HCT116 (cell line): ENCODE data around the gene PRKAB2. TPM values are rescaled to one million over a fixed set of nuclear protein-coding genes. Genes with fewer than 3 reads are reported as not detected.
"Not testable (repeated sequence)": the region's sequence is repeated elsewhere in the genome, so short reads cannot be mapped to it uniquely, and the experiment has no call there.

Source experiments
- ATAC-seq: fragments of 200-7000 bp; cut with Tn5 transposase; 2 replicates; pipeline ENCODE4 v1.9.1; 2020; ENCODE audit warnings: mild to moderate bottlenecking, moderate library complexity
- BruUV-seq: library from RNA; stranded (reverse); fragments of 400-500 nt; replicated peaks from 2 replicates; lab custom pipeline; 2021; lab: Mats Ljungman, UMichigan
- CTCF ChIA-PET: fragments of 300-600 bp; sonication (Branson Sonifier 250); formaldehyde crosslinking; loops from one replicate; lab custom pipeline; 2021; ENCODE audit warnings: antibody characterized with exemption; lab: Charles Lee
- POLR2A ChIA-PET: fragments of 300-600, 350-600 bp; sonication (Branson Sonifier 250); formaldehyde crosslinking; loops from one replicate; lab custom pipeline; 2021; ENCODE audit warnings: antibody characterized with exemption; lab: Charles Lee
- RAD21 ChIA-PET, 2 experiments: fragments of 300-600 bp; sonication (Branson Sonifier 250); formaldehyde crosslinking; loops; one replicate each; lab custom pipeline; 2023; ENCODE audit warnings: low total read pairs in 2 of 2; ENCODE audit not compliant: uncharacterized antibody in 2 of 2, unreplicated experiment in 2 of 2, low non-redundant PET in 1 of 2; lab: Charles Lee
- DNase-seq: peaks from one replicate; pipeline ENCODE4 v3.0.0-alpha.2; 2010; ENCODE audit warnings: low read depth, low spot score
- H2AFZ ChIP-seq: fragments of 200-600 bp; shearing (Covaris generic), sonication (generic); 2 replicates; pipeline ENCODE4 v1.6.1; 2017; ENCODE audit warnings: low read depth, mixed run types, mixed read lengths, antibody characterized with exemption, low read length; ENCODE audit not compliant: poor library complexity, severe bottlenecking
- H3K27ac ChIP-seq: 2 replicates; pipeline ENCODE4 v1.5.1; 2012; ENCODE audit warnings: low read depth, low read length
- H3K27me3 ChIP-seq: fragments of 200-600 bp; sonication (generic); 2 replicates; pipeline ENCODE4 v1.6.1; 2016; ENCODE audit warnings: mixed run types, low read length, mixed read lengths; ENCODE audit not compliant: insufficient read depth
- H3K36me3 ChIP-seq, 2 experiments: fragments of 200-500 bp in 1 of 2; fragments of 200-600 bp in 1 of 2; sonication (Bioruptor generic) in 1 of 2; sonication (generic) in 1 of 2; 2 replicates each; pipeline versions ENCODE4 v1.5.1 to v1.6.1; 2014 to 2016; ENCODE audit warnings: low read length in 2 of 2, inconsistent platforms in 1 of 2, mixed read lengths in 1 of 2, mixed run types in 1 of 2; ENCODE audit not compliant: insufficient read depth in 2 of 2, control insufficient read depth in 1 of 2
- H3K4me1 ChIP-seq, 2 experiments: fragments of 200-600 bp in 1 of 2; sonication (generic) in 1 of 2; 2 replicates each; pipeline versions ENCODE4 v1.5.1 to v1.6.1; 2012 to 2017; ENCODE audit warnings: low read length in 2 of 2, inconsistent platforms in 1 of 2, mild to moderate bottlenecking in 1 of 2, mixed read lengths in 1 of 2, mixed run types in 1 of 2, moderate library complexity in 1 of 2; ENCODE audit not compliant: insufficient read depth in 2 of 2, control insufficient read depth in 1 of 2
- H3K4me2 ChIP-seq: fragments of 200-600 bp; sonication (generic); 2 replicates; pipeline ENCODE4 v1.6.1; 2017; ENCODE audit warnings: mixed run types, low read length, mixed read lengths
- H3K4me3 ChIP-seq, 2 experiments: fragments of 200-600 bp in 1 of 2; sonication (generic) in 1 of 2; replicated peaks in 1 of 2; 2 replicates each; pipeline ENCODE4 v1.5.1; 2011 to 2016; ENCODE audit warnings: low read length in 2 of 2, control low read depth in 1 of 2, low read depth in 1 of 2, mild to moderate bottlenecking in 1 of 2, mixed read lengths in 1 of 2, mixed run types in 1 of 2
- H3K79me2 ChIP-seq: fragments of 200-600 bp; sonication (generic); 2 replicates; pipeline ENCODE4 v1.6.1; 2017; ENCODE audit warnings: mild to moderate bottlenecking, mixed run types, low read length, moderate library complexity, mixed read lengths; ENCODE audit not compliant: insufficient read depth
- H3K9ac ChIP-seq: fragments of 200-600 bp; sonication (generic); 2 replicates; pipeline ENCODE4 v1.6.1; 2016; ENCODE audit warnings: low read length, mixed read lengths
- H3K9me2 ChIP-seq: fragments of 200-600 bp; sonication (generic), shearing (Covaris generic); 2 replicates; pipeline ENCODE4 v1.6.1; 2017; ENCODE audit warnings: mixed run types, mild to moderate bottlenecking, moderate library complexity; ENCODE audit not compliant: insufficient read depth
- H3K9me3 ChIP-seq, 2 experiments: fragments of 200-500 bp in 1 of 2; fragments of 200-600 bp in 1 of 2; sonication (Bioruptor generic) in 1 of 2; sonication (generic) in 1 of 2; 2 replicates each; pipeline ENCODE4 v1.6.1; 2014 to 2017; ENCODE audit warnings: low read length in 2 of 2, mixed read lengths in 2 of 2, inconsistent platforms in 1 of 2, low read depth in 1 of 2, mild to moderate bottlenecking in 1 of 2, mixed run types in 1 of 2, moderate library complexity in 1 of 2; ENCODE audit not compliant: control insufficient read depth in 1 of 2, insufficient read depth in 1 of 2
- H4K20me1 ChIP-seq: fragments of 200-600 bp; sonication (generic), shearing (Covaris generic); 2 replicates; pipeline ENCODE4 v1.6.1; 2017; ENCODE audit warnings: mixed run types, mild to moderate bottlenecking, moderate library complexity; ENCODE audit not compliant: insufficient read depth
- CEBPB ChIP-seq: IDR thresholded peaks from 2 replicates; pipeline ENCODE4 v1.6.1; 2012; ENCODE audit warnings: low read depth
- EGR1 ChIP-seq: IDR thresholded peaks from 2 replicates; pipeline ENCODE4 v1.6.1; 2012; ENCODE audit warnings: low read depth
- ELF1 ChIP-seq: IDR thresholded peaks from 2 replicates; pipeline ENCODE4 v1.6.1; 2012; ENCODE audit warnings: low read depth, borderline replicate concordance
- FOSL1 ChIP-seq: IDR thresholded peaks from 2 replicates; pipeline ENCODE4 v1.6.1; 2012; ENCODE audit warnings: low read depth
- SRF ChIP-seq: IDR thresholded peaks from 2 replicates; pipeline ENCODE4 v1.6.1; 2012; ENCODE audit warnings: low read depth
- TCF7L2 ChIP-seq: IDR thresholded peaks from 2 replicates; pipeline ENCODE4 v1.7.0; 2011; ENCODE audit warnings: borderline replicate concordance, inconsistent platforms; ENCODE audit not compliant: insufficient read depth, insufficient read length; ENCODE audit errors: extremely low read depth
- ZFX ChIP-seq: fragments of 450-650 bp; IDR thresholded peaks from 2 replicates; pipeline ENCODE4 v1.6.1; 2017
- ZNF274 ChIP-seq: fragments of 200-500 bp; sonication (Bioruptor generic); IDR thresholded peaks from 2 replicates; pipeline ENCODE4 v1.6.1; 2014; ENCODE audit warnings: mild to moderate bottlenecking, low read depth, low read length, inconsistent platforms
- intact Hi-C: fragments of 100-400 bp; cut with micrococcal nuclease; formaldehyde crosslinking; loops from 2 replicates; pipeline ENCODE4 v1.10.0; 2022
- total RNA-seq: library from RNA; stranded (reverse); gene quantifications from one replicate; pipeline ENCODE4 v1.2.1, GENCODE V29; 2021; ENCODE audit not compliant: unreplicated experiment
- TF ChIP-seq, protein P1 (sequence below): IDR thresholded peaks from 2 replicates; pipeline ENCODE4 v1.6.1; 2012
- TF ChIP-seq, protein P2 (sequence below): IDR thresholded peaks from 2 replicates; pipeline ENCODE4 v1.6.1; 2012
- TF ChIP-seq, protein P3 (sequence below): IDR thresholded peaks from 2 replicates; pipeline ENCODE4 v1.6.1; 2011; ENCODE audit warnings: mild to moderate bottlenecking, low read length, moderate library complexity; ENCODE audit not compliant: insufficient replicate concordance; ENCODE audit errors: extremely low read depth

The PRKAB2 gene
- total RNA-seq, 1 experiment from 2014 or later = 10.9 TPM

DNA sequence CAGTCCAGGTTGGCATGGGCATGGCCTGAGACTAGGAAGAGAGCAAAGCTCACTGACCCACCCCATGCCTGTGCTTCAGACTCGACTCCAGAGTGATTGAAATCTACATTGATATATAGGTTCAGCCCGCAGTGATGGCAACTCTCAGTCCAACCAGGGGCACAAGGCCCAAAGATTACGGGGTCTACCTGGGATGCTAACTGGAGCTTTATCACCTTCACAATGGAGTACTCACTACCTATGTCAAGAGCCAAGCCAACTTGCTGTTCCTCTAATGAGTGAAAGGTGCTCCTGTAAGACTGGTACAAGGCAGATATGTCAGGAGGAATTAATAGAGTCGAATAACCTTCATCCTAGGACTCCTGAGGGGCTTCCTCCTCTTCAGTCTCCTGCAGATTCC lies 57.2 kb downstream of the PRKAB2 start:
- H3K9ac ChIP-seq, H4K20me1 ChIP-seq, H3K27ac ChIP-seq, H3K36me3 ChIP-seq, H3K27me3 ChIP-seq, H3K9me3 ChIP-seq, H3K9me2 ChIP-seq, H3K4me1 ChIP-seq, POLR2A ChIA-PET, DNase-seq, CTCF ChIA-PET, ATAC-seq, intact Hi-C loops, H3K79me2 ChIP-seq, H2AFZ ChIP-seq, H3K4me2 ChIP-seq, H3K4me3 ChIP-seq, BruUV-seq, RAD21 ChIA-PET: not testable (repeated sequence)

DNA sequence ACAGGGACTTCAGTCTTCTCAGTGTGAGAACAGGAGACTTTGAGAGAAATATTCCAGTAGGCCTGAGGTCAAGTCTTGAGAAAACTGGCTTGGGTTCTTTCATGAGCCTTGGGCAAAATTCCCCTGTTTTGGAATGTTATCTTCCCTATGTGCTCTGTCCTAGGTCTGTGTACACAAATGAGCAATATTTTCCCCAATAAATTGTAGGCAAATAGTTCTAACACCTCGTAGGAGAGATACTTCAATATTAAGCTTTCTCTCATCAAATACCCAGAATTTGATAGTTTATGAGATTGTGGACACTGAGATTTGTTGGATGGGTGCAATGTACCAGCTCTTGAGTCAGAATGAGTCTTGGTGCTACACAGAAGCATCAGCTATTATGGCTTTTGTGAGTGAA lies 57.9 kb downstream of the PRKAB2 start:
- RAD21 ChIA-PET, CTCF ChIA-PET, H3K9ac ChIP-seq, H2AFZ ChIP-seq, intact Hi-C loops, H4K20me1 ChIP-seq, DNase-seq, H3K36me3 ChIP-seq, POLR2A ChIA-PET, H3K4me1 ChIP-seq, H3K79me2 ChIP-seq, H3K4me2 ChIP-seq, H3K27ac ChIP-seq, H3K4me3 ChIP-seq, H3K9me3 ChIP-seq, ATAC-seq, H3K9me2 ChIP-seq, BruUV-seq: not testable (repeated sequence)
- peaks cover 17% of the 10 kb centered on the region for H3K27me3 ChIP-seq

DNA sequence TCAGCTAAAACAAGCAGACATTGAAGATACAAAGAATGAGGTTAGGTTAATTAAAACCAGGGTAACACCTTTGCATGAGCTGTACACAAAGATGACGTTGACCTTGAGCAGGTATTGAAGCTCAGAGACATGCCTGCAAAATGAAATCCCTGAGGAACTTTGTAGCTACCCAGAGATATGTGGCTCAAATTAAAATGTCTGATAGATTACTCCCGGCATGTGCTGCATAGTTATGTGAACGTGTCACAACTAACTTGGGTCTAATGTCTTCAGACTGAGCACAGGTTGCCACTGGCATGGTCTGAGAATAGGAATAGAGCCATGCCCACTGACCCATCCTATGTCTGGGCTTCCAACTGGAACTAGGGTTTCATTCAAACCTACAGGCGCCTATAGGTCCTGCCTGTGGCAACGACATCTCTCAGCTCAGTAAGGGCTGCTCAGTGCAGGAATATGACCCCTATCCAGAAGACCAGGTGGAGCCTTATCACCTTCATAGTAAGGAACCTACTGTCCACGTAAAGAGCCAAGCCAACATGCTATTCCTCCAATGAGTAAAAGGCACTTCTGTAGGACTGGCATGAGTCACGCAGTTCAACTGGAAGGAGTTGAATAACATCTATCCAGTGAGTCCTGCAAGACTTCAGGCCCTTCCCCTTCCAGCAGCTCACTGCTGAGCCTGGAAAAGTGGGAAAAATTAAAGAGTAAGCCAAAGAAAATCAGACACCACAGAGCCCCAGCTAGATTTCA lies 60.7 kb downstream of the PRKAB2 start:
- H3K4me2 ChIP-seq = no peak overlapping the region

More for the DNA sequence above, 60.7 kb downstream of the PRKAB2 start:
- ChIA-PET RAD21 (no interaction called here), CTCF (no interaction called here), POLR2A (no interaction called here)
- Histone ChIP-seq H3K4me1 (no peaks in the 10 kb centered on the region), H3K9ac (no peak overlapping the region), H3K9me3 (no peaks in the 10 kb centered on the region), H3K79me2 (no peaks in the 10 kb centered on the region), H3K27ac (no peak overlapping the region), H4K20me1 (no peaks in the 10 kb centered on the region), H3K9me2 (no peaks in the 10 kb centered on the region), H2AFZ (no peak overlapping the region), H3K4me3 (no peak overlapping the region), H3K27me3 (peaks cover 24% of the 10 kb centered on the region), H3K36me3 (no peaks in the 10 kb centered on the region)
- ATAC-seq = no peak
- intact Hi-C loops = no loop called here
- TF ChIP-seq CEBPB (no peak), FOSL1 (no peak), ELF1 (no peak), TCF7L2 (no peak), SRF (no peak), ZFX (no peak), ZNF274 (no peak), EGR1 (no peak)
- TF ChIP-seq, protein P1, sequence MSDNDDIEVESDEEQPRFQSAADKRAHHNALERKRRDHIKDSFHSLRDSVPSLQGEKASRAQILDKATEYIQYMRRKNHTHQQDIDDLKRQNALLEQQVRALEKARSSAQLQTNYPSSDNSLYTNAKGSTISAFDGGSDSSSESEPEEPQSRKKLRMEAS = no peak
- TF ChIP-seq, protein P2, sequence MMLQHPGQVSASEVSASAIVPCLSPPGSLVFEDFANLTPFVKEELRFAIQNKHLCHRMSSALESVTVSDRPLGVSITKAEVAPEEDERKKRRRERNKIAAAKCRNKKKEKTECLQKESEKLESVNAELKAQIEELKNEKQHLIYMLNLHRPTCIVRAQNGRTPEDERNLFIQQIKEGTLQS = no peak
- TF ChIP-seq, protein P3, sequence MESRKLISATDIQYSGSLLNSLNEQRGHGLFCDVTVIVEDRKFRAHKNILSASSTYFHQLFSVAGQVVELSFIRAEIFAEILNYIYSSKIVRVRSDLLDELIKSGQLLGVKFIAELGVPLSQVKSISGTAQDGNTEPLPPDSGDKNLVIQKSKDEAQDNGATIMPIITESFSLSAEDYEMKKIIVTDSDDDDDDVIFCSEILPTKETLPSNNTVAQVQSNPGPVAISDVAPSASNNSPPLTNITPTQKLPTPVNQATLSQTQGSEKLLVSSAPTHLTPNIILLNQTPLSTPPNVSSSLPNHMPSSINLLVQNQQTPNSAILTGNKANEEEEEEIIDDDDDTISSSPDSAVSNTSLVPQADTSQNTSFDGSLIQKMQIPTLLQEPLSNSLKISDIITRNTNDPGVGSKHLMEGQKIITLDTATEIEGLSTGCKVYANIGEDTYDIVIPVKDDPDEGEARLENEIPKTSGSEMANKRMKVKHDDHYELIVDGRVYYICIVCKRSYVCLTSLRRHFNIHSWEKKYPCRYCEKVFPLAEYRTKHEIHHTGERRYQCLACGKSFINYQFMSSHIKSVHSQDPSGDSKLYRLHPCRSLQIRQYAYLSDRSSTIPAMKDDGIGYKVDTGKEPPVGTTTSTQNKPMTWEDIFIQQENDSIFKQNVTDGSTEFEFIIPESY = no peak
- no peak for DNase-seq
- no TSS peak for BruUV-seq
